Astrocyte (in vitro differentiated cells and primary cell): ENCODE results near the gene ACOX2.

Experiments used
- CTCF ChIP-seq: IDR thresholded peaks from 2 replicates; pipeline ENCODE4 v1.5.1; 2011; ENCODE audit warnings: low read depth, mild to moderate bottlenecking, inconsistent platforms, low read length, moderate library complexity; ENCODE audit not compliant: insufficient read depth
- EZH2 ChIP-seq: IDR thresholded peaks from 2 replicates; pipeline ENCODE4 v1.6.1; 2012; ENCODE audit warnings: mild to moderate bottlenecking, low read length, inconsistent platforms; ENCODE audit not compliant: insufficient read depth

DNA sequence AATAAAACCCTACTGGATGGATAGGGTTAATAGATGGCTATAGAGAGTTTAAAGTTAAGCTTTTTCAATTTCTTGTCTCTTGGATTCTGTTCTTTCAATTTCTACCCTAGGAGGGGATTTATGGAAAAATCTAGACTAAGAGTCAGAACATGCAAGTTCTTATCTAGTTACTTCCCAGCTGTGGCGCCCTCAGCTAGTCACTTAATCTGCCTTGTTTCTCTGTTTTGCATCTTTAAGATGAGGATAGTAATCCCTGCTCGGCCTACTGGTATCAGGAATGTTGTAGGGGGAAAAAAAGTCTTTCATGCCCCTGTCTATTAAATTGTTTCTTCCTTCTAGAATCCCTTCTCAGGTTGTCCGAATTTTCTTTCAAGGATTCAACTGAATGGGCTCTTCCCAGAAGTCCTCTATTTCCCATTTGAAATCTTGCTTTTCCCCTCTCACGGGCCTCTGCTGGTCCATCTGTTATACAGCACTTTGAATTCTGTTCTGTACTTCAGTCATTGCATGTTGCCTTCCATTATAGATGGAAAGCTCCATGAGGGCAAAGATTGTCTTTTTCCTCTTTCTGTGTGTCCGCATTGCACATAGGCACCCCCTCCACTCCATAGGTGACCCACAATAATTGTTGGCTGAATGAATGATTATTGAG lies 40.7 kb downstream of the ACOX2 start:
- TF ChIP-seq CTCF (no peak), EZH2 (no peak)
